HCT116 (cell line): Measurements from ENCODE around the gene SBF2. TPM values are rescaled to one million over a fixed set of nuclear protein-coding genes. Genes with fewer than 3 reads are reported as not detected.

ENCODE experiments used
- ATAC-seq: fragments of 200-7000 bp; cut with Tn5 transposase; 2 replicates; pipeline ENCODE4 v1.9.1; 2020; ENCODE audit warnings: mild to moderate bottlenecking, moderate library complexity
- BruUV-seq: library from RNA; stranded (reverse); fragments of 400-500 nt; replicated peaks from 2 replicates; lab custom pipeline; 2021; lab: Mats Ljungman, UMichigan
- CTCF ChIA-PET: fragments of 300-600 bp; sonication (Branson Sonifier 250); formaldehyde crosslinking; loops from one replicate; lab custom pipeline; 2021; ENCODE audit warnings: antibody characterized with exemption; lab: Charles Lee
- POLR2A ChIA-PET: fragments of 300-600, 350-600 bp; sonication (Branson Sonifier 250); formaldehyde crosslinking; loops from one replicate; lab custom pipeline; 2021; ENCODE audit warnings: antibody characterized with exemption; lab: Charles Lee
- RAD21 ChIA-PET, 2 experiments: fragments of 300-600 bp; sonication (Branson Sonifier 250); formaldehyde crosslinking; loops; one replicate each; lab custom pipeline; 2023; ENCODE audit warnings: low total read pairs in 2 of 2; ENCODE audit not compliant: uncharacterized antibody in 2 of 2, unreplicated experiment in 2 of 2, low non-redundant PET in 1 of 2; lab: Charles Lee
- DNase-seq: peaks from one replicate; pipeline ENCODE4 v3.0.0-alpha.2; 2010; ENCODE audit warnings: low read depth, low spot score
- H2AFZ ChIP-seq: fragments of 200-600 bp; shearing (Covaris generic), sonication (generic); 2 replicates; pipeline ENCODE4 v1.6.1; 2017; ENCODE audit warnings: low read depth, mixed run types, mixed read lengths, antibody characterized with exemption, low read length; ENCODE audit not compliant: poor library complexity, severe bottlenecking
- H3K27ac ChIP-seq: 2 replicates; pipeline ENCODE4 v1.5.1; 2012; ENCODE audit warnings: low read depth, low read length
- H3K27me3 ChIP-seq: fragments of 200-600 bp; sonication (generic); 2 replicates; pipeline ENCODE4 v1.6.1; 2016; ENCODE audit warnings: mixed run types, low read length, mixed read lengths; ENCODE audit not compliant: insufficient read depth
- H3K36me3 ChIP-seq, 2 experiments: fragments of 200-500 bp in 1 of 2; fragments of 200-600 bp in 1 of 2; sonication (Bioruptor generic) in 1 of 2; sonication (generic) in 1 of 2; 2 replicates each; pipeline versions ENCODE4 v1.5.1 to v1.6.1; 2014 to 2016; ENCODE audit warnings: low read length in 2 of 2, inconsistent platforms in 1 of 2, mixed read lengths in 1 of 2, mixed run types in 1 of 2; ENCODE audit not compliant: insufficient read depth in 2 of 2, control insufficient read depth in 1 of 2
- H3K4me1 ChIP-seq, 2 experiments: fragments of 200-600 bp in 1 of 2; sonication (generic) in 1 of 2; 2 replicates each; pipeline versions ENCODE4 v1.5.1 to v1.6.1; 2012 to 2017; ENCODE audit warnings: low read length in 2 of 2, inconsistent platforms in 1 of 2, mild to moderate bottlenecking in 1 of 2, mixed read lengths in 1 of 2, mixed run types in 1 of 2, moderate library complexity in 1 of 2; ENCODE audit not compliant: insufficient read depth in 2 of 2, control insufficient read depth in 1 of 2
- H3K4me2 ChIP-seq: fragments of 200-600 bp; sonication (generic); 2 replicates; pipeline ENCODE4 v1.6.1; 2017; ENCODE audit warnings: mixed run types, low read length, mixed read lengths
- H3K4me3 ChIP-seq, 2 experiments: fragments of 200-600 bp in 1 of 2; sonication (generic) in 1 of 2; replicated peaks in 1 of 2; 2 replicates each; pipeline ENCODE4 v1.5.1; 2011 to 2016; ENCODE audit warnings: low read length in 2 of 2, control low read depth in 1 of 2, low read depth in 1 of 2, mild to moderate bottlenecking in 1 of 2, mixed read lengths in 1 of 2, mixed run types in 1 of 2
- H3K79me2 ChIP-seq: fragments of 200-600 bp; sonication (generic); 2 replicates; pipeline ENCODE4 v1.6.1; 2017; ENCODE audit warnings: mild to moderate bottlenecking, mixed run types, low read length, moderate library complexity, mixed read lengths; ENCODE audit not compliant: insufficient read depth
- H3K9ac ChIP-seq: fragments of 200-600 bp; sonication (generic); 2 replicates; pipeline ENCODE4 v1.6.1; 2016; ENCODE audit warnings: low read length, mixed read lengths
- H3K9me2 ChIP-seq: fragments of 200-600 bp; sonication (generic), shearing (Covaris generic); 2 replicates; pipeline ENCODE4 v1.6.1; 2017; ENCODE audit warnings: mixed run types, mild to moderate bottlenecking, moderate library complexity; ENCODE audit not compliant: insufficient read depth
- H3K9me3 ChIP-seq, 2 experiments: fragments of 200-500 bp in 1 of 2; fragments of 200-600 bp in 1 of 2; sonication (Bioruptor generic) in 1 of 2; sonication (generic) in 1 of 2; 2 replicates each; pipeline ENCODE4 v1.6.1; 2014 to 2017; ENCODE audit warnings: low read length in 2 of 2, mixed read lengths in 2 of 2, inconsistent platforms in 1 of 2, low read depth in 1 of 2, mild to moderate bottlenecking in 1 of 2, mixed run types in 1 of 2, moderate library complexity in 1 of 2; ENCODE audit not compliant: control insufficient read depth in 1 of 2, insufficient read depth in 1 of 2
- H4K20me1 ChIP-seq: fragments of 200-600 bp; sonication (generic), shearing (Covaris generic); 2 replicates; pipeline ENCODE4 v1.6.1; 2017; ENCODE audit warnings: mixed run types, mild to moderate bottlenecking, moderate library complexity; ENCODE audit not compliant: insufficient read depth
- ELF1 ChIP-seq: IDR thresholded peaks from 2 replicates; pipeline ENCODE4 v1.6.1; 2012; ENCODE audit warnings: low read depth, borderline replicate concordance
- EZH2 ChIP-seq: fragments of 200-600 bp; sonication (generic); IDR thresholded peaks from 2 replicates; pipeline ENCODE4 v1.6.1; 2017; ENCODE audit warnings: antibody characterized with exemption, mixed run types
- EZH2phosphoT487 ChIP-seq: fragments of 200-600 bp; IDR thresholded peaks from 2 replicates; pipeline ENCODE4 v1.6.1; 2018; ENCODE audit warnings: antibody characterized with exemption, borderline replicate concordance
- SP1 ChIP-seq: IDR thresholded peaks from 2 replicates; pipeline ENCODE4 v1.6.1; 2012; ENCODE audit warnings: low read depth
- ZFX ChIP-seq: fragments of 450-650 bp; IDR thresholded peaks from 2 replicates; pipeline ENCODE4 v1.6.1; 2017
- intact Hi-C: fragments of 100-400 bp; cut with micrococcal nuclease; formaldehyde crosslinking; loops from 2 replicates; pipeline ENCODE4 v1.10.0; 2022
- total RNA-seq: library from RNA; stranded (reverse); gene quantifications from one replicate; pipeline ENCODE4 v1.2.1, GENCODE V29; 2021; ENCODE audit not compliant: unreplicated experiment

SBF2 gene
- total RNA-seq, 1 experiment from 2014 or later: 35.0 TPM

GRCh38 chr11:9804419-9804902 lies 489.6 kb downstream of the SBF2 start:
- H3K9me2 ChIP-seq: no peaks in the 10 kb centered on the region
- H3K4me3 ChIP-seq: no peak overlapping the region
- H2AFZ ChIP-seq: no peak overlapping the region
- H3K4me2 ChIP-seq: no peak overlapping the region
- no peak overlapping the region for H3K9ac ChIP-seq
- ATAC-seq: no peak
- POLR2A ChIA-PET: interaction anchor here (0.8 kb wide), 1 partner anchor 9 kb away, joined by 3 read pairs; no protein-coding TSS in a partner anchor
- CTCF ChIA-PET: interaction anchor here (1.0 kb wide), 1 partner anchor 46 kb away, joined by 3 read pairs; no protein-coding TSS in a partner anchor
- DNase-seq: no peak
- H3K36me3 ChIP-seq: peaks cover 0 to 9% of the 10 kb centered on the region in 2 experiments; a peak in 1 of 4 replicates
- intact Hi-C loops: no loop called here
- RAD21 ChIA-PET: no interaction called here
- no peak overlapping the region for H3K27ac ChIP-seq
- H3K9me3 ChIP-seq: no peaks in the 10 kb centered on the region
- no peaks in the 10 kb centered on the region for H4K20me1 ChIP-seq
- no peaks in the 10 kb centered on the region for H3K79me2 ChIP-seq
- H3K4me1 ChIP-seq: peaks cover 23 to 24% of the 10 kb centered on the region in 2 experiments
- no peak for TF ChIP-seq EZH2phosphoT487
- TF ChIP-seq ELF1: 0 out of 2 replicates have a peak, but pooled peaks have one; percentile 4
- TF ChIP-seq ZFX: no peak
- TF ChIP-seq SP1: no peak
- no TSS peak for BruUV-seq
- no peaks in the 10 kb centered on the region for H3K27me3 ChIP-seq

- Histone ChIP-seq H3K79me2 (no peaks in the 10 kb centered on the region), H3K36me3 (peaks cover 0 to 9% of the 10 kb centered on the region in 2 experiments; a peak in 1 of 4 replicates), H3K4me2 (no peak overlapping the region), H3K9ac (no peak overlapping the region), H3K9me3 (no peaks in the 10 kb centered on the region), H3K27me3 (no peaks in the 10 kb centered on the region), H3K9me2 (no peaks in the 10 kb centered on the region), H3K27ac (no peak overlapping the region), H3K4me3 (no peak overlapping the region), H4K20me1 (no peaks in the 10 kb centered on the region), H3K4me1 (peaks cover 17 to 18% of the 10 kb centered on the region in 2 experiments), H2AFZ (no peak overlapping the region)
- ChIA-PET RAD21 (no interaction called here), POLR2A (no interaction called here), CTCF (interaction anchor here (1.0 kb wide), 1 partner anchor 45 kb away, joined by 3 read pairs; no protein-coding TSS in a partner anchor)
- DNase-seq (no peak), ATAC-seq (no peak)
- no TSS peak for BruUV-seq
- no peak for TF ChIP-seq EZH2
- 0 out of 2 replicates have a peak, but pooled peaks have one; percentile 4 for TF ChIP-seq ELF1
- intact Hi-C loops: no loop called here
These were observed 490.2 kb downstream of the SBF2 start for GRCh38 chr11:9803685-9804418.
